DND-41 (cell line): Measurements from ENCODE around the gene DNASE1L2.

Experiments used
- CTCF ChIP-seq: IDR thresholded peaks from 2 replicates; pipeline ENCODE4 v1.5.1; 2012; ENCODE audit warnings: borderline replicate concordance, low read length, moderate library complexity, mild to moderate bottlenecking; ENCODE audit not compliant: poor library complexity, severe bottlenecking; ENCODE audit errors: extremely low read depth
- EZH2 ChIP-seq: IDR thresholded peaks from 3 replicates; pipeline ENCODE4 v1.6.1; 2012; ENCODE audit warnings: borderline replicate concordance, low read depth, mild to moderate bottlenecking, moderate library complexity, low read length, inconsistent platforms; ENCODE audit not compliant: severe bottlenecking

DNA sequence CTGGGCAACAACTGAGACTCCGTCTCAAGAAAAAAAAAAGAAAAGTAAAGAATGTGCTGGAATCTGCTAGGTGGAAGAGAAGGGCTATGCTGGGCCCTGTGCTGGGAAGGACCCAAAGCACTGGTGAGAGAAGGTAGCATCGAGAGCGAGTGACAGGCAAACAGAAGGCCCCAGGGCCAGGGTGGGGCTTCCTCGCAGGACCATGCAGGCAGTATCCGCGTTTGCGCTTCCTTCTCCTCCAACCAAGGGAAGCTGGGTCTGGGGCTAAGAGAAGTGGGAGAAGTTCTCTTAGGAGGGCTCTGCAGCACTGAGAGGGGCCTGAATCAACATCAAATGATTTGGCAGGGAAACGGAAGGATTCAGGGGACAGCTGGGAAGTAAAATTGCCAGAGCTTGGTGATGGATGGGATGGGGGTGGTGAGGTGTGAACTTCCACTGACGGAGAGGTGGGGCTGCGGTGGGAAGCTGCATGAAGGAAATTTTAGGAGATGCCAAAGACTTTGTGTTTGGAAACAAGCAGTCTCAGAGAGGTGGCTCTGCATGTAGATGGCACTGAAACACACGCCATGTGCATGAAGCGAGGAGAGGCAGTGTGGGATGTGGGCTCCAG, 20.4 kb downstream of the DNASE1L2 start:
- TF ChIP-seq CTCF (no peak), EZH2 (no peak)
